ENCODE data around the gene PLEKHG4B.
"Not testable (repeated sequence)": the region's sequence is repeated elsewhere in the genome, so short reads cannot be mapped to it uniquely, and the experiment has no call there.

PLEKHG4B gene

DNA sequence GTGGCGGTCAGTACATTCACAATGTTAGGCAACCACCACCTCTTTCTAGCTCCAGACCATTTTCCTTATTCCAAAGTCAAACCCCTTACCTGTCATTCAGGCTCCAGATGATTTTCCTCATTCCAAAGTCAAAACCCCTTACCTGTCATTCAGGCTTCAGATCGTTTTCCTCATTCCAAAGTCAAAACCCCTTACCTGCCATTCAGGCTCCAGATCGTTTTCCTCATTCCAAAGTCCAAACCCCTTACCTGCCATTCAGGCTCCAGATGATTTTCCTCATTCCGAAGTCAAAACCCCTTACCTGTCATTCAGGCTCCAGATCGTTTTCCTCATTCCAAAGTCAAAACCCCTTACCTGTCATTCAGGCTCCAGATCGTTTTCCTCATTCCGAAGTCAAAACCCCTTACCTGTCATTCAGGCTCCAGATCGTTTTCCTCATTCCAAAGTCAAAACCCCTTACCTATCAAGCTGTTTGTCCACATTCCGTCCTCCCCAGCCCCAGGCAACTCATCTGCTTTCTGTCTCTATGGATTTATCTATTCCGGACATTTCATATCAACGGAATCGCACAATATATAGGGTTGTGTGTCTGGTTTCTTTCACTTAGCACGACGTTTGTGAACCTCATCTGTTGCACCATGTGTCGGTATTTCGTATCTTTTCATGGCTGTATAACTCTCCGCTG is 5.2 kb downstream of the PLEKHG4B start:
- no peak for DNase-seq

DNA sequence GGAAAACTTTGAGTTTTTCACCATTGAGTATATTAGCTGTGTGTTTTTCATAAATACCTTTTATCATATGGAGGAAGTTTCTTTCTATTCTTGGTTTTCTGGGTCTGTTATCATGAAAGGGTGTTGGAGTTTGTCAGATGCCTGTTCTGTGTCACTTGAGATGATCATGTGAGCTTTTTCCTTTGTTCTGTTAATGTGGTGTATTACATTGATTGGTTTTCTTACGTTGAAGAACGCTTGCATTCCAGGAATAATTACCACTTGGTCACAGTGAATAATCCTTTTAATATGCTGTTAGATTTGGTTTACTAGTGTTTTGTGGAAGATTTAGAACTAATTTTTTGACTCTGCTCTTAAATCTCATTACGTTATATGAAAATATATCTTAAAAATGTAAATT is 7.8 kb downstream of the PLEKHG4B start:
- DNase-seq = no peak

GRCh38 chr5:102411-103043 is 10.6 kb downstream of the PLEKHG4B start:
- DNase-seq = no peak

DNA sequence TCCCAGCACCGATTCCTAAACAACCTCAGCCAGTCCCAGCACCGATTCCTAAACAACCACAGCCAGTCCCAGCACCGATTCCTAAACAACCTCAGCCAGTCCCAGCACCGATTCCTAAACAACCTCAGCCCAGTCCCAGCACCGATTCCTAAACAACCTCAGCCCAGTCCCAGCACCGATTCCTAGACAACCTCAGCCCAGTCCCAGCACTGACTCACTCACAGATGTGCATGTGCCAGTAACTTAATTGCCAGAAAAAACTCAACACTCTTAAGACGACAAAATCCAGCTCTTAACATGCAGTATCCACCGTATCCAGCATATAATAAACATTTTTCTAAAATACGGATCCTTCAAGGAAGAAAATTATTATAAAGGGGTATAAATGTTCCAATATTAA is 12.1 kb downstream of the PLEKHG4B start:
- DNase-seq = not testable (repeated sequence)

DNA sequence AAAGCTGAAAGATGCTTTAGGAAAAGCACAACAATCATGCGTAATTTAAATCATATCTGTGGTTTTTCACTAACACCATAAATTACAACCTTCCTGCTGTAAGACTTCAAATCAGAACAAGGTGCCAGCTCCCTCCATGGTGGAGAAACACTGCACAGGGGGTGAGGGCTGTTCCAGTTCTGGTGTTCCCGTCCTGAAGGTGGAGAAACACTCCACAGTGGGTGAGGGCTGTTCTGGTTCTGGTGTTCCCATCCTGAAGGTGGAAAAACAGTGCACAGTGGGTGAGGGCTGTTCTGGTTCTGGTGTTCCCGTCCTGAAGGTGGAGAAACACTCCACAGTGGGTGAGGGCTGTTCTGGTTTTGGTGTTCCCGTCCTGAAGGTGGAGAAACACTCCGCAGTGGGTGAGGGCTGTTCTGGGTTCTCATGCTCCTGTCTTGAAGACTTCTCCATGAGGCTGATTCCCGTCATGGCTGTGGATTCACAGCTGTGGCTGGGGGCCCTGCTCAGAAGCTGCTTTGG is 12.9 kb downstream of the PLEKHG4B start:
- no peak for DNase-seq

GRCh38 chr5:105504-106070 is 13.6 kb downstream of the PLEKHG4B start:
- no peak for DNase-seq

- no peak for DNase-seq
Observed at GRCh38 chr5:106587-106986, 14.6 kb downstream of the PLEKHG4B start.

GRCh38 chr5:107526-107925 is 15.6 kb downstream of the PLEKHG4B start:
- no peak for DNase-seq

GRCh38 chr5:109826-110225 is 17.9 kb downstream of the PLEKHG4B start:
- no peak for DNase-seq

DNA sequence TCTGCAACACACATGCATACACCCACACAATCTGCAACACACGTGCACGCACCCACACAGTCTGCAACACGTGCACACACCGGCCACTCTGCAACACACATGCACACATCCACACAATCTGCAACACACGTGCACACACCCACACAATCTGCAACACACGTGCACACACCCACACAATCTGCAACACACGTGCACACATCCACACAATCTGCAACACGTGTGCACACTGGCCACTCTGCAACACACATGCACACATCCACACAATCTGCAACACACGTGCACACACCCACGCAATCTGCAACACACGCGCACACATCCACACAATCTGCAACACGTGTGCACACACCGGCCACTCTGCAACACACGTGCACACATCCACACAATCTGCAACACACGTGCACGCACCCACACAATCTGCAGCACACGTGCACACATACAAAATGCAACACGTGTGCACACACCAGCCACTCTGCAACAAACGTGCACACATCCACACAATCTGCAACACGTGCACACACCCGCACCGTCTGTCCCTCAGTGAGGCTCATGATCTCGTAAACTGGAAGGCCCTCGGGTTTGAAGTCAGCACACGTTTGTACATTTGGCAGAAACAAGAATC is 18.4 kb downstream of the PLEKHG4B start:
- no peak for DNase-seq

DNA sequence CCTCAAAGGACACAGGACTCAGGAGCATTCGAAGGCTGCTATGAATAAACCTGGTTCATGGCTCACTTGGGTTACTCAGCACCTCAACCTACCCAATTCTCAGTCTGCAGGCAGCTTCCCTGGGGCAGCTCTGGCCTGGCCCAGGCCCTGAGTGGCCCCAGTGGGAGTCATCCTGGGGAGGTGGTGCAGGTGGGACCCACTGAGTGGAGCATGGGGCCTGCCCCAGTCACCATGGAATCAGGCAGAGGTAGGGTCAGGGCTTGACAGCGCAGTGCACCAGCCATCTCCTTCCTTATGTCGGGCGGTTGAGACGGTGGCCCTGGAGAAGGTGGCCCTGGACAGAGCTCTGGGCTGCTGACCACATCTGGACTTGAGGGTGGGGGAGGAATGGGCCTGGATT is 19.2 kb downstream of the PLEKHG4B start:
- no peak for DNase-seq

GRCh38 chr5:119486-120097 is 27.6 kb downstream of the PLEKHG4B start:
- no peak for DNase-seq

GRCh38 chr5:121432-121831 is 29.5 kb downstream of the PLEKHG4B start:
- no peak for DNase-seq

DNA sequence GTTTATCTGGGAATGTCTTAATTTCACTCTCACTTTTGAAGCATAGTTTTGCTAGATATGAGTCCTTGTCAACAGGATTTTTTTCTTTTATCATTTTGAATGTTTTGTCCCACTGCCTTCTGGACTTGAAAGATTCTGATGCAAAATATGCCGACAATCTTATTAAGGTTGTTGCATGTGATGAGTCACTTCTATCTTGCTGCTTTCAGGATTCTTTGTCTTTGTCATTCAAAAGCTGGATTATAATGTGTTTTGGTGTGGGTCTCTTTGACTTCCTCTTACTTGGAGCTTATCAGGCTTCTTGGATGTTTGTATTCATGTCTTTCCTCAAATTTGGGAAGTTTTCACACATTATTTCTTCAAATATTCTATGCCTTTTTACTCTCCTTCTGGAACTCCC is 33.8 kb downstream of the PLEKHG4B start:
- no peak for DNase-seq

GRCh38 chr5:126806-127205 is 34.8 kb downstream of the PLEKHG4B start:
- no peak for DNase-seq

DNA sequence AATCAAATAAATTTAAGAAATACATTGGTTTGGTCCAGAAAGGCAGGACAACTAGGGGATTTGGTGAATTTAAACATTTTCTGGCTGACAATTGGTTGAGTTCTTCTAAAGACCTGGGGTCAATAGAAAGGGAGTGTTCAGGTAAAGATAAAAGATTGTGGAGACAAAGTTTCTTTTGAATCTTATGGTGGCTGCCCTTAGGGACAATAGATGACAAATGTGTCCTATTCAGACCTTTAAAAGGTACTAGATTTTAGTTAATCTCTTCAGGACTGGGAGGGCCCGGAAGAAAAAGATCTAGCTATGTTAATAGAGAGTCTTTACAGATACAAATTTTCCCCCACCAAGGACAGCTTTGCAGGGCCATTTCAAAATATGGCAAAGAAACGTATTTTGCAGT is 35.9 kb downstream of the PLEKHG4B start:
- DNase-seq = no peak

GRCh38 chr5:128446-128845 is 36.5 kb downstream of the PLEKHG4B start:
- no peak for DNase-seq

- DNase-seq = no peak
Observed at GRCh38 chr5:129148-129547, 37.2 kb downstream of the PLEKHG4B start.

DNA sequence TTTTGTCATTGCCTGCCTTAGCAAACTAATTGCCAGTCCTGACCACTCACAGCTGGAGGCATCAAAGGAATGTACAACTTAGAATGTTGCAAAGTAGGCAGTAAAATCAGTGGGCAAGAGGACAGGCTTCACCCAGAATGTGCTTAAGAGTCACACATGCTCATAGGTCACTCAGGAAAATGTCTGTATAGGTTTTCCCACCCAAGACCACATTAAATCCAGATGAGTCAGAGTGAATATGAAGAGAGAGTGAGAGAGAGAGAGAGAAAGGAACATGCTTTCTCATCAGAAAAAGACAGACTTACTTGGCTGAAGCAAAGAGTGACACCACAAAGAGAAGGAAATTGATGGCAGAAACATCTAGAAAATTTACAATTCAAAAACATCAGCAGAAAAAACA is 37.9 kb downstream of the PLEKHG4B start:
- no peak for DNase-seq

DNA sequence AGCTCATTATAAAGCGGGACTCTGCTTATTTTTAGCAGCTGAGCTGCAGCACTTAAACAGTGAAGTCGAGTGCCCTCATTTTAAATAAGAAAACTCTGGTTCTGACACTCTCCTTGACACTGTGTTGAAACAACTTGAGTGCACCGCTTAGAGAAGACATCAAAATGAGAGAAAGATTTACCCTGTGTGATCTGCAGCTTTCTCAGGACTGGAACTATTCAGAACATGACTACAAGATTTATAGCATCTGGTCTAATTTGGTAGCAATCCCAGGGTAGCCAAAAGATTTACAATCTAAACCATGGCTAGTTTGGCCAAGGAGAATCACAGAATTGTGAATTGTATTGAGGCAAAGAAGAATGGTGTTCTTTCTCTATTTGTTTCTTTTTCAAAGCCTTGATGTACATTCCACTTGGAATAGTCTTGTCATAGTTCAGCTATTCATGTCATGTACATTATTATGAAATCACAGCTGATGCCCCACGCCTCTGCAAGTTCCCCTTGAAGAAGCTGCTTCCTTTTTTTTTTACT is 38.7 kb downstream of the PLEKHG4B start:
- no peak for DNase-seq

GRCh38 chr5:136901-137300 is 44.9 kb downstream of the PLEKHG4B start:
- DNase-seq = no peak

- no peak for DNase-seq
Observed at GRCh38 chr5:137741-138140, 45.8 kb downstream of the PLEKHG4B start.

DNA sequence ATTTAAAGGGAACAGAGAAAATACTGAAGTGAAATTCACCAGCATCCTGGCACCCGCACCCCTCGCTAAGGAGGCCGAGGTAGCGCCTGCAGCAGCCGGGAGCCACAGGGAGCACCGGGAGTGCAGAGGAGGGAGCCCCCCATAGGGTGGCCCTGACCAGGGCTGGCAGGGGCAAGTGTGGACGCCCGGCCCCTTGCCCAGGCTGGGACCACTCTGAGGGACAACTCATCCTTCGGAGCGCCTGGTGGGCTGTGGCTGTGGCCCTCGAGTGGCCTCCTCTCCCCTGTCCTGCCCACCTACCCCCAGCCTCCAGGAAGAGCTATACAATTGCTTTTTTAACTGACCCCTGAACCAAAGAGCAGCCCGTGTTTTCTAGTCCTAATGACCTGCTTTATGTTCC is 47.0 kb downstream of the PLEKHG4B start:
- DNase-seq = no peak

Measured in activated CD4-positive, alpha-beta T cell treated with anti-CD3 and anti-CD28 coated beads, Interleukin-2, amount 50 U/mL, for 48 hours (primary cell).